Dermis microvascular lymphatic vessel endothelial cell (primary cell): ENCODE measurements around the gene SNPH. TPM values are rescaled to one million over a fixed set of nuclear protein-coding genes. Genes with fewer than 3 reads are reported as not detected.

ENCODE experiments used
- DNase-seq, 2 donors: peaks; one replicate each; pipeline versions ENCODE4 v3.0.0 to v3.0.0-alpha.2; 2010; ENCODE audit warnings: low read depth in 2 of 2
- total RNA-seq: library from RNA; depleted of rRNA; stranded (reverse); fragments of >200 nt; gene quantifications from 2 replicates; pipeline ENCODE4 v1.2.1, GENCODE V29; 2014

SNPH gene
- total RNA-seq, 1 donor from 2014 or later, result 1.8 TPM

GRCh38 chr20:1265226-1265915, 723 bp upstream of the SNPH start:
- DNase-seq, result no peak

- no peak for DNase-seq
These were observed 253 bp upstream of the SNPH start for GRCh38 chr20:1265916-1266166.

DNA sequence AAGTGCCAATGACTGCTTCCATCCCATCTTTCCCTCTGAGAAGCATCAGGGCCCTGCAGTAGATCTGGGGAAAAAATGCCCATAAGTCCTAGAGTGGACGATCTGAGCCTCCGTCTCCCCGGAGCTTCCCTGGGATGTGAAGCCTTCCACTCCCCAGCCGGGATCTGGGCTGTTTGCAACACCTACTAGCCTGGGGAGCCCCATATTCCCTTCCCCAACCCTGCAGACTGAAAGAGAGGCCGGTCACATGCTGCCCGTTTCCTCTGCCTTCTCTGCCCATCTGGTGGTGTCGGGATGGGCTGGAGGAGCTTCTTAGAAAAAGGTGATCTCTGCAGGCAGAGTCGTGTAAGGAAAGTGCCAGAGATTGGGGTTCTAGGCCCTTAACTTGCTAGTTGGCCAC, 1.1 kb downstream of the SNPH start:
- no peak for DNase-seq

DNA sequence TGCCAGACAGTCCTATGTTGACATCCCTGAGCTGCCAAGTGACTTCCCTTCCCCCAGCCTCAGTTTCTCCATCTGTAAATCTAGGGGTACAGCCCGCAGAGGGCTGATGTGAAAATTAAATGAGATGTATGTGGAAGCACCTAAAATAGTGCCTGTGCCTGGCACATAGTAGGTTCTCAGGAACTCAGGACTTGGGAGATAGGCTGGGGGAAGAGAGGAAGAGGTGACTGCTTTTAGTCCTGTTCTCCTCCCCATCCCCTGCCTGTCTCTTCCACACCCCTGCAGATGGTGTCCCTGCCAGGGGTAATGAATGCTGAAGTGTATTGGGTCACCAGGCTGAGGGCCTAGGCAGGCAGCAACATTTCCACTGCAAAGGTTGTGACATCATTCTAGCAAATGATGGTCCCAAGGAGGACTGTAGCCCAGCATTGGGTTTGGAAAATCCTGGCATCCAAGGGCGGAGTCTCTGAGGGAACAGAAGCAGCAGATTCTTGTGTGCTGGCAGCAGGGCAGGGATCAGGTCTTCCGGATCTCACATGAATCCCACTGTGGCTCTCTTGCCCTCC, 1.8 kb downstream of the SNPH start:
- no peak for DNase-seq

- no peak for DNase-seq
These were observed 3.1 kb downstream of the SNPH start for GRCh38 chr20:1269235-1269634.

GRCh38 chr20:1269850-1270249, 3.8 kb downstream of the SNPH start:
- DNase-seq, result no peak

- no peak for DNase-seq
These were observed 6.4 kb downstream of the SNPH start for GRCh38 chr20:1272368-1273100.

GRCh38 chr20:1273366-1273765, 7.3 kb downstream of the SNPH start:
- no peak for DNase-seq

GRCh38 chr20:1274485-1275311, 8.6 kb downstream of the SNPH start:
- no peak for DNase-seq

- no peak for DNase-seq
These were observed 9.8 kb downstream of the SNPH start for GRCh38 chr20:1275919-1276318.

GRCh38 chr20:1277529-1278322, 11.6 kb downstream of the SNPH start:
- no peak for DNase-seq

- DNase-seq, result no peak
These were observed 12.9 kb downstream of the SNPH start for GRCh38 chr20:1278993-1279392.

GRCh38 chr20:1280195-1281102, 14.4 kb downstream of the SNPH start:
- DNase-seq, result no peak

GRCh38 chr20:1281279-1282057, 15.4 kb downstream of the SNPH start:
- DNase-seq, result no peak

DNA sequence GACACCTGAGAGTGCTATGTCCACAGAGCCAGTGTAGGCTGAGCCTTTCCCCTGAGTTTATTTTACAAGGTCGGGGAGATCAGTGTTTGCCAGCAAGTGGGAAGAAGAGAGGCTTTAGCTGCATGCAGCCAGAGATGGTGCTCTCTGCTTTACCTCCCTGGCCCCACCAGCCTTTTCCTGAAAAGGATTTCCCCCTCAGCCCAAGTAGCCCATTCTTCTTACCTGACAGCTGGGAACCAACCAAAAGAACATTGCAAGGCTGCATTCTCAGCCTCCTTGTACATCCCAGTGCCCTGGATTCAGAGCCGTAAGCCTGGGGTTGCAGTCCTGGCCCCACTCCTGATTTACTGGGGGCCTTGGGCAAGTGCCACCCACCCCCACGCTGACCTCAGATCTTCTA, 16.9 kb downstream of the SNPH start:
- DNase-seq, result no peak

GRCh38 chr20:1283522-1284510, 17.7 kb downstream of the SNPH start:
- DNase-seq, result no peak

DNA sequence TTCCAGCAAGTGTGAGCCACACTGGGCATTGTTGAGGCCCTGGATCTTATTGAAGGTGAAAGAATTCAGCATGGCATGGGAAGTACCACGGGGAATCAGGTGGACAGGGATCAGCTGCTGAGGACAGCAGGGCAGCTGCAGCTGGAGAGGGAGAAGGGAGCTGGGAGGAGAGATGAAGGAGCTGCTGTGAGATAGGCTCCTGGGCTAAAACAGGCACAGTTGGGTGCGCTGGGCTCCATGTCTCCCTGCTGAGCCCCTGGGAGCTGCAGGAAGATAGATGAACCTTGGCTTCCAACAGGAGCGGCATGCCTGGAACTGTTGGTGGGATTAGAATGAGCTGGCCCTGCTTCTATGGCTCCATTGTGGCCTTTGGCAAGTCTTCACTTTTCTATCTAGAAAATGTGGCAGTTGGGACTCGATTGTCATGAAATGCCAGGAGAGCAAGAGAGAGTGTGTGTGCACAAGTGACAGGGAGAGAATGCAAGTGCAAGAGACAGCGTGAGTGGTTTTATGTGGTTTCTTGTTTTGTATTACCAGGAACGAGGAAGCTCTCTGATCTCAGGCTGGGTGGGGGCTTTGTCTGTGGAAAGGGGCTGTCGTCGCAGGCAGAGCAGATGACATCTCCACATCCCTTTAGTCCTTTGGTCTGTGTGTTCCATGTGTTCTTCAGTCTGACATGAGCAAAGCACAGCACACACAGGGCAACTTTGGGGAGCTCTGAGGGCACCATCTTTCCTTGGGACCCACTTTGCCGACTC, 20.4 kb downstream of the SNPH start:
- DNase-seq, result no peak

GRCh38 chr20:1287306-1287705, 21.2 kb downstream of the SNPH start:
- no peak for DNase-seq
